SK-MEL-5 (cell line): ENCODE measurements around the gene TMEM81. TPM values are rescaled to one million over a fixed set of nuclear protein-coding genes. Genes with fewer than 3 reads are reported as not detected.

Experiments used
- DNase-seq: peaks from one replicate; pipeline ENCODE4 v3.0.0-alpha.2; 2016; ENCODE audit warnings: low read depth, low spot score
- in situ Hi-C: cut with HindIII; loops from 2 replicates; pipeline ENCODE4 v1.10.0; 2016; ENCODE audit warnings: low sequenced_read_pairs, high pct_unique_total_duplicates, low pct_unique_long_range_greater_than_20kb
- total RNA-seq: library from RNA; depleted of rRNA; stranded (reverse); fragments of >200 nt; shearing (Covaris generic); gene quantifications from 2 replicates; pipeline ENCODE4 v1.2.3, GENCODE V29; 2014; rRNA removed

TMEM81 gene
- total RNA-seq, 1 experiment from 2014 or later = 1.3 TPM

DNA sequence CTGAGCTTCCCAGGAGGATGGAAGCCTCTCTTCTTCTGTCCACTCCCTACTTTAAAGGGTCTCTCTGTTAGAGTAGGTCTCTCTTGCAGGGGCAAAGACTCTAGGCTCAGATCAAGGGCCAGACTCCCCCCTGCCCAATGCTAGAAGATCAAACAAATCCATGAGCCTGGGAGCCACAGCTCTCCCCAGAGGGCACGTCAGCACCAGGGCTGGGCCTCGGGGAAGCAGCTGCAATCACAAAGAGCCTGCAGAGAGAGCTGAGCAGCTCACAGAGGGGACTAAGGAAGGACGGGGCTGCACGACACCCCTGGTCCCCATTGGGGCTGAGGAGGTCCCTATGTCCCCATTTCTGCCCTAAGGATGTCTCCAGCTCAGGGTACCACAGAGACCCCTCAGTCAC is 37.4 kb downstream of the TMEM81 start:
- no peak for DNase-seq
- in situ Hi-C loops = no loop called here

DNA sequence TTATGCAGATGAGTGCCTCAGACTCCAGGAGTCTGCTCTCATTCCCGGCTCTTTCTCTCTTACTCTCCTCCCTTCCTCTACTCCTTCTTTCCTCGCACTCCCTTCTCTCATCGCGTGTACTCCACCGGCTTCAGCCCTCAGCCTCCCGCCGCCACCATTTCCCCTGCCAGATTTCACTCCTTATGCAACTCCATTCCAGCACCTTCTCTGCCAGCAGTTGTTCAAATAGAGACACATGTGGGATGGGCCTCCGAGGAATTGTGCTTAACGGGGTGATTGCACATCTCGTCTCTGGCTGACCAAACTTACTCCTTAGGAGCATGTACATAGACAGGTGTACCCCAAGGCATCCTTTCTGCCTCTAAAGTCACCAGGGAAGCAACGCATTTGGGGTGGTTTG is 39.1 kb downstream of the TMEM81 start:
- no peak for DNase-seq
- in situ Hi-C loops = no loop called here

DNA sequence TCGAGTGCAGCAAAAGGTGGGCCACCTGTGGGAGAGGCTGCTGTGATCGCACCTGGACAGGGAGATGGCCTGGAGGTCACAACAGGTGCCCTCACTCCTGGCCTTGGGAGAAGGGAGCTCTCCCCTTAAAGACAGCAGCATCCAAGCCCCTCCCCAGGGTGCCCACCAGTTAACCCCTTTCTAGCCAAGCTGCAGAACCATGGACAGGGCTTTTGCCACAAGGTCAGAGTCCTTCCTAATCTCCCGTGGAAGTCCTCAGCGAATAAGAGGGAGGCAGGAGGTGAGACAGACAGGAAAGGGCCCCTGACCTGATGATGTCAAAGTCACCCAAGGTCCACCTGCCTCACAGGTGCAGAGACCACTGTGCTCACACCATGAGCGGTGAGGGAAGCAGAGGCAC is 39.5 kb downstream of the TMEM81 start:
- in situ Hi-C loops = no loop called here
- DNase-seq = no peak

- DNase-seq = no peak
- in situ Hi-C loops = no loop called here
These were observed 40.4 kb downstream of the TMEM81 start for GRCh38 chr1:205043866-205044265.

DNA sequence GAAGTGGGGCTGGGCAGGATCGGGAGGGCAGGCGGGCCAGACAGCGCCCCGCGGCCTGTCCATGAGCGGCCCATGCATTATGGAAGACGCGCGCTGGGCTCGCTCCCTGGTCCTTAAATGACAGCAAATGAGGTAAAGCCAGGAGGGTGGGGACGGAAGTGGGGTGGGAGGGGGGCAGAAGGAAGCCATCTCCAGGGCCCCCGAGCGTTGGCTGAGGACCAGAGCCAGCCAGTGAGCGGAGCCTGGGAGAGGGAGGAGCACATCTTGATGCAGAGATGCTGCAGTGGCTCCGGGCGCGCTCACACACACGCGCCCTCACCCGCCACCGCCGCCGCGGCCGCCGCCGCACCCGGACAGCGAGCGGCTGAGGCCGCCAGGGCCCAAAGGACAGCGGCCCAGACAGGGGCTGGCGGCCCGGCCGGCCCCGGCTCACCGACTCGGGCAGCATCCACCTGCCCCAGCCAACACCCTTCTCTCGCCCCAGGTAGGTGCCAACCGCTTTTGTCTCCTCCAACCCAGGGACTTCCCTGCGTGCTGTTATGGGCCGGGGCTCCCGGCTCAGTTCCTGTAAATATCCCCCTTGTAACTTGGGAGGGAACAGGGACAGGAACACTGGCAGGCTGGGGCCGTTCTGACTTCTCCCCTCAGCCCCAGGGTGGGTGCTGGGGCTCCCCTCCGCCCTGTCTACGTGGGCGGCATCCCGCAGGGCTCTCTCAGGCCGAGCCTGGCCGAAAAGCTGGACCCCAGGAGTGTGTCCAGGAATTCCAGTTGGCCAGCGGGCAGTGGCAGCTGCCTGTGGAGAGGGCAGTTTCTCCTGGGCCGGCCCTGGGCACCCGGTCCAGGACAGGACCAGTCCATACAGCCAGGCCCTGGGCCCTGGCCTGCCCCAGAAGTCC is 41.1 kb downstream of the TMEM81 start, which contains the start of gene CNTN2:
Gene CNTN2, plus strand, starts transcription at position 302 of the 896 bp plus-strand sequence. CDS start 9,974 bp downstream, outside the sequence.
- in situ Hi-C loops = no loop called here
- no peak for DNase-seq

GRCh38 chr1:205041998-205042910 is 42.0 kb downstream of the TMEM81 start:
- no peak for DNase-seq
- in situ Hi-C loops = no loop called here

DNA sequence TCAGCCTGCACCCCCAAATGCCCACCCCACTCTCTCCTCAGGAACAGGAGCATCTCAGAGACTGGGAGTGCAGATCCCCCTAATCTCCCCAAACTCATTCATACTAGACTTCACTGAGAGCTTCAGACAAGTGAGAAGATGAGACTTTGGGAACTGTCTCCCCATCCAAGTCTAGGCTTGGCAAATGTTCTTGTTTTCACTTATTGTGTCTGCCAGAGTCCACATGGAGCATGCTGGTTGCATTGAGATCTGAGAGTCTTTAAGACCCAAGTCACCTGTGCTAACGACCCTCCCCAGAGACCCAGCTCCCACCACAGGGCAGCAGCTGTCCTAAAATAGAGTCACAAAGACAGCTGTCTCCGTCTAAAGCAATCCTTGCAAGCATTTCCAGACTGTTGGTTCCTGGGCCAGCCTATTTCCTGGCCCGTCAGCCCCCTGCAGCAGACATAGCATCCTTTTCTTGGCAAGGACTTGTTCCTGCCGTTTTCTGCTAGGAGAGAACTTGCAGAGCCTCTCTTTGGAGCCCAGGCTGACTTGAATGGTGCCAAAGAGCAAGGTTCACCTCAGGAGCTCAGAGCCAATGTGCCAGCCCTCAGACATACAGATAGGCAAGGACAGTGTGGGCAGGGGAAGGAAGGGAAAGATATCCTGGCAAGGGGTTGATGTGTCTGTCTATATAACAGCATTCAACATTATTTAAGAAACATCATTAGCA is 43.1 kb downstream of the TMEM81 start:
- no peak for DNase-seq
- in situ Hi-C loops = no loop called here

DNA sequence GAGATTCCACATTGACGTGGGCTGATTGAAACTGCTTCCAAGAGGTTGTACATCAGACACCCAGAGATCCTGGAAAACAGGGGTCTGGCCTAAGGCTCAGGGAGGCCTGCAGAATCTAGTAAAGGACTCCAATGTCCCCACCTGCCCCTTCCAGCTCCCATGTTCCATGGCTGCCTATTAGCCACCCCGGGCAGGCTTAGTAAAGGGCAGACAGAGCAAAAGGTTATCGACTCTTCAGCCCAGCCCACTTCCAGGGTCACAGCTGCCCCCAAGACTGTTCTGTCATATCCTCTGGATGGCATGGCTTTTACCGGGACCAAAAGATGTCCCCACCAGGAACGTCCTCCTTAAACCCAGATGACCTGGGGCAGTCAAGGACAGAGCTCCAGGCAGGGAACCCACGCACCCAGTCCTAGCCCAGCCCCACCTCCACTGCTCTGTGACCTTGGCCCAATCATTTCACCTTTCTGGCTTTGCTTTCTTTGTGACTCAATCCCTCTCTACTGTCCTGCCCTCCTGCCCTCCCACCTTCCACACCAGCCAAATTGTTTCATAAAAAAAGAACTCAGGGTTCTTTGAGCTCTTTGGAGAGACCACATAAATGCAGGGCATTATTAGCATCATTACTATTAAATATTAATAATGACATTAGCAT is 46.0 kb downstream of the TMEM81 start:
- in situ Hi-C loops = no loop called here

DNA sequence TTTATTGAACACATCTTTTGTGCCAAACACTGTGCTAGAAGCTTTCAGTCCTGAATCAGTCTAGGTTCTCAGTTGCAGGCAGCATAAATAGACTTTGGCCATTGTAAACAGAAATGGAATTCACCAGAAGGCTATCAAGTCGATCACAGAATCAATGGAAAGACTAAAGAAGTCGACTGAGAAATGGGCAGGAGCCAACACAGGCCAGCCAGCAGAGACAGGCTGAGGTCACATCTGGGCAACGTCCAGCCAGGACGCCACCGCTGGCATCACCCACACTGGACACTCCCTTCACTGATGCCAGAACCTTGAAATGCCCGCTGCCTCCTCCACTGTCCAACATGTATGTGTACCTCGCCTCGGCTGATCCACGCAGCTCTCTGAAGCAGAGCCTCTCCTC is 46.7 kb downstream of the TMEM81 start:
- DNase-seq = no peak
- in situ Hi-C loops = no loop called here

More for the DNA sequence above, 46.0 kb downstream of the TMEM81 start:
- no peak for DNase-seq

Other genes starting within 250 kb of the TMEM81 start
- gene NFASC, start 213.6 kb downstream of the TMEM81 start, total RNA-seq = 1.7 and 2.6 TPM in 2 replicates
- not detected in 2 replicates for gene CNTN2, start 41.2 kb downstream of the TMEM81 start, total RNA-seq
- 19.7 and 20.1 TPM in 2 replicates for gene RBBP5, start 37.5 kb upstream of the TMEM81 start, total RNA-seq
- gene DSTYK, start 127.2 kb upstream of the TMEM81 start, total RNA-seq = 31.1 and 32.8 TPM in 2 replicates
- 22.1 and 26.5 TPM in 2 replicates for gene TMCC2, start 143.5 kb upstream of the TMEM81 start, total RNA-seq
- 0.13 and 0.55 TPM in 2 replicates for gene NUAK2, start 237.3 kb upstream of the TMEM81 start, total RNA-seq